NCI-H187 treated with DMSO at 0.1 percent for 48 hours (cell line): ENCODE measurements around the gene IGSF11.
"Not testable (repeated sequence)": the region's sequence is repeated elsewhere in the genome, so short reads cannot be mapped to it uniquely, and the experiment has no call there.

Source experiments
- DNase-seq: peaks from one replicate; lab custom pipeline; 2025; lab: John Stamatoyannopoulos, UW

Gene IGSF11

DNA sequence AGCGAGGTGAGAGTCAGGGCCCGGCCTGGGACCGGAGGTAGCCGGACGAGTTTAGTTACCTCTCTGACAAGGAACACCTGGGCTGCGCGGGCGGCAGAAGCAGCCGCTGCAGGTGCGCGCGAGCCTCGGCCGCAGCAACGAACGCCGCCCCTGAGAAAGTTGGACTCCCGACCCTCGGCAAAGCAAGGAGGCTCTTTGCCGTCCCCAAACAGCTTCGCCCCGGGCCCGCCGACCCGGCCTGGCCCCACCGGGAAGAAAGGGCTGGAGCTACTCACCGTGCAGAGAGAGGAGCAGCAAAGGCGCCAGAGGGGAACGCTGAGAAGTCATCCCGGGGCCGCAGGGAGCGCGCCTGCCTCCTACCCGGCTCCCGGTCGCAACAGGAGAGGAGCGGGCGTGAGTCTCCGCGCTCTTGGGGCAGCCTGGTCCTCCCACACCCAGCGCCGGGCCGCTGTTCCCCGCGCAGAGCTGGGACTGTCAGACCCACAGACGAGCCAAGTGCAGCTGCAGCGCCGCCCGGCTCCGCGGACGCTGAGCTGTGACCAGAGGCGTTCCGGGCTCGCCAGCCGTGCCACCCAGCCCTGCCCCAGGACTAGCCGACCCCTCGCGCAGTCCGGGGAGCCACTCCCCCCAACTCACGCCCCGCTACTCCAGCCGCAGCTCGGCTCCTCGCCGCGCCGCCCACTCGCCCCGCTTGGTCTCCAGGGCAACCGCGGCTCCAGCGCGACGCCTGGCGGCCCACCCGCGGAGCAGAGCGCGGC is at the start of gene IGSF11:
TSS of gene IGSF11 (minus strand) at position 591 of the 758 bp plus-strand sequence. CDS start at position 327, 264 bp downstream.
- DNase-seq: no peak

DNA sequence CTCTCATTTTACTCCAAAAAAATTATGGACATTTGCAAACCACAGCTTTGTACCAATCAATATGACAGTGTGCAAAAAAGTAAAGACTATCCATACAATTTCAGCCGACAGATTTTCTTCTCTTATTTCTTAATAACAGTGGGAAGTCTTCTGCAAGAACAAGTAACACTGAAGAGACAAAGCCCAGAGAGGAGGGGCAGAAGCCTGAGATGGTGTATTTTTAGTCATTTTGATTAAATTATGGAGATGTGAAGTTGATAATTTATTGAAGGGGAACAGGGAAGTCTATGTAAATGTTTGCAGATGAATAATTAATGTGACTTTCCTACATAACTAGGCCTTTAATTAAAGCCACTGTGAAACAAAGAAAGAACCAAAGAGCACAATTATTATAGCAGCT is 45.7 kb upstream of the IGSF11 start:
- DNase-seq: no peak

DNA sequence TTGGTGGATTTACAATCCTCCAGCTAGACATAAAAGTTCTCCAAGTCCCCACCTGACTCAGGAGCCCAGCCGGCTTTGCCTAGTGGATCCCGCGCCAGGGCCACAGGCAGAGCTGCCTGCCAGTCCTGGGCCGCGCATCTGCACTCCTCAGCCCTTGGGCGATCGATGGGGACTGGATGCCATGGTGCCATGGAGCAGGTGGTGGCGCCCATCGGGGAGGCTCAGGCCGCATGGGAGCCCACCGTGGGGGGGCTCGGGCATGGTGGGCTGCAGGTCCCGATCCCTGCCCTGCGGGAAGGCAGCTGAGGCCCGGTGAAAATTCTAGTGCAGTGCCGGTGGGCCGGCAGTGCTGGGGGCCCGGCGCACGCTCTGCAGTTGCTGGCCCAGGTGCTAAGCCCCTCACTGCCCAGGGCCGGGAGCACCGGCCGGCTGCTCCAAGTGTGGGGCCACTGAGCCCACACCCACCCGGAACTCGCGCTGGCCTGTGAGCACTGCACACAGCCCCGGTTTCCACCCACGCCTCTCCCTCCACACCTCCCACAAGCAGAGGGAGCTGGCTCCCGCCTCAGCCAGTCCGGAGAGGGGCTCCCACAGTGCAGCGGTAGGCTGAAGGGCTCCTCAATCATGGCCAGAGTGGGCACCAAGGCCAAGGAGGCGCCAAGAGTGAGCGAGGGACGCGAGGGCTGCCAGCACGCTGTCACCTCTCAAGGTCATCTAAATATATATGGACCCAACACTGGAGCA is 38.8 kb upstream of the IGSF11 start:
- DNase-seq: no peak

DNA sequence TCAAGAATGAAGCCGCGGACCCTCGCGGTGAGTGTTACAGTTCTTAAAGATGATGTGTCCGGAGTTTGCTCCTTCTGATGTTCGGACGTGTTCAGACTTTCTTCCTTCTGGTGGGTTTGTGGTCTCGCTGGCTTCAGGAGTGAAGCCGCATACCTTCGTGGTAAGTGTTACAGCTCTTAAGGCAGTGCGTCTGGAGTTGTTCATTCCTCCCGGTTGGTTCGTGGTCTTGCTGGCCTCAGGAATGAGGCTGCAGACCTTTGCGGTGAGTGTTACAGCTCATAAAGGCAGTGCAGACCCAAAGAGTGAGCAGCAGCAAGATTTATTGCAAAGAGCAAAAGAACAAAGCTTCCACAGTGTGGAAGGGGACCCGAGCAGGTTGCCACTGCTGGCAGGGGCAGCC is 37.8 kb upstream of the IGSF11 start:
- DNase-seq: not testable (repeated sequence)

DNA sequence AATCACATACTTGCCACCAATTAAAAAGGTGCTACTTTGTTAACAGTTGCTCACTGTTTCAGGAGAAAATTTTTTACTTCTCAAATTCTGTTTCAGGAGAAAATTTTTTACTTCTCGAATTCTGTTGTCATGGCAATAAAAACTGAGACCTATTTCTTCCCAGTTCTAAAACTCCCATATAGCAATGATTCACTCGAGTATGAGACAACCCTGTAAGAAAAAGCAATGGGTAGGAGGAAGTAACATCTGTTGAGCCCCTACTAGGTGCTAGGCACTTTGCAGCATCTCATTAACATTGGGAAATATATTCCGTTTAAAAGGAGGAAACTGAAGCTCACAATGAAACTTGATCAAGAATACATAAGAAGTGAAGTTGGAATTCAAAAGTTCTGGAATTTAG is 35.1 kb upstream of the IGSF11 start:
- no peak for DNase-seq

DNA sequence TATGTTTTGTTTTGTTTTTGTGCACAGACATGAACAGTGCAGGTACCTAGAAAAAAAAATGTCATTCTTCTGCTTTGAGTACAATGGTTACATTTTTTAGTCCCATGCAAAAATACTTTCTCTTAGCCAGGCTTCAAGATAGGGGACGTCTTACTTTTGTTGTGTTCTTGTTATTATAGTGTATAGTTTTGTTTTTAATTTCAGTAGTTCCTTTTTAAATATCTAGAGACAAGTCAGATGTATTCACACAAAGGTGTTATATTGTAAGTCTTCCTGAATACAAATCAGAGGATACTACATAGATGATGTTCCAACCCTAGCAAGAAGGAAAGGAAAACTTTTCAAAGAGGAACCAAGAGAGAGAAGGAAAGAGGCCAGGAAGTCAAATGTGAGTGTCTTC is 28.8 kb upstream of the IGSF11 start:
- DNase-seq: no peak

GRCh38 chr3:119062892-119063291 is 28.2 kb upstream of the IGSF11 start:
- no peak for DNase-seq

GRCh38 chr3:119044593-119044992 is 9.9 kb upstream of the IGSF11 start:
- no peak for DNase-seq

GRCh38 chr3:119042162-119042561 is 7.5 kb upstream of the IGSF11 start:
- DNase-seq: no peak

- DNase-seq: no peak
These were observed 334 bp upstream of the IGSF11 start for GRCh38 chr3:119035014-119035346.

GRCh38 chr3:119033393-119034255 is 1.0 kb downstream of the IGSF11 start:
- no peak for DNase-seq

GRCh38 chr3:119025171-119025795 is 9.4 kb downstream of the IGSF11 start:
- DNase-seq: no peak

DNA sequence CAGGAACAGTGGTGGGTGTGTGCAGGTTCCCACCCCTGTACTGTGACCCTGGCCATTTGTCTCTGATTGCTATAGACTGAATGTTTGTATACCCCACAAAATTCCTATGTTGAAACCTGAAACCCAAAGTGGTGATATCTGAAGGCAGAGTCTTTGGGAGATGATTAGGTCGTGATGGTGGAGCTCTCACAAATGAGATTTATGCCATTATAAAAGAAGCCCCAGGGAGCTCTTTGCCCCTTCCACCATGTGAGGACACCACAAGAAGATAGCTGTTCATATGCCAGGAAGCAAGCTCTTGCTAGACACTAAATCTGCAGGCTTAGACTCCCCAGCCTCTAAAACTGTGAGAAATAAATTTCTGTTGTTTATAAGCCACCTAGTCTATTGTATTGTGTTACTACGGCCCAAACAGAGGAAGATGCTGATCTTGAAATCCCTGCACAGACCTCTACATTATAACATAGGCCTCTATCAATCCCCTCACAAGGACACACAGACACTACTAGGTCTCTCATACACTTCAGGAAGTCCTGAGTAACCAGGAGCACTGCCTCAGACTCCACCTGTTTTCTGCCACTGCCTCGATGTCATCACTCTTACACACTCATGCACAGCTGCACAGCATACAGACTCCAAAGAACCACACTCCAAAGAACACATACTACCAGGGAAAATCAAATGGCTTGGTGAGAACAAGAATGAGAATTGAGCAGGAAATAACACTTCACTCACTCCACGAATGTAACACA is 14.7 kb downstream of the IGSF11 start:
- no peak for DNase-seq

- DNase-seq: no peak
These were observed 15.8 kb downstream of the IGSF11 start for GRCh38 chr3:119018690-119019463.

DNA sequence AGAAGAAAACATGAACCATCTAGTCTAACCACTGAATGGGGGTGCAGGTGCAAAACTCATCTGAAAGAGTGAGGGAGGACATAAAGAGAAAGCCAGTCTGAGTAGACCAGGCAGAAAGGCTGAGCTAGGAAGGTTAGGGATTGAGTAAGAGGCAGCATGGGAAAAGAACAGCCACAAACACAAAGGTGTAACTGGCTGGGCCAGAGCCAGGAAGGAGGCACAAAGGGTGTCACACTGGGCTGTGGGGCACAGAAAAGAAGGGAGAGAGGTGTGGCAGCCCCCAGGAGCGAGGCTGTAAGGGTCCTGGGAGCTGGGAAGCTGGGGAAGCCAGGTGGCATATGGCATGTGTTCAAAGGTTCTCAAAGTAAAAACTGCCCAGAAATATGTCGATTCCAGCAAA is 18.7 kb downstream of the IGSF11 start:
- no peak for DNase-seq

GRCh38 chr3:119013951-119014350 is 20.7 kb downstream of the IGSF11 start:
- no peak for DNase-seq

GRCh38 chr3:119011528-119011927 is 23.1 kb downstream of the IGSF11 start:
- no peak for DNase-seq

DNA sequence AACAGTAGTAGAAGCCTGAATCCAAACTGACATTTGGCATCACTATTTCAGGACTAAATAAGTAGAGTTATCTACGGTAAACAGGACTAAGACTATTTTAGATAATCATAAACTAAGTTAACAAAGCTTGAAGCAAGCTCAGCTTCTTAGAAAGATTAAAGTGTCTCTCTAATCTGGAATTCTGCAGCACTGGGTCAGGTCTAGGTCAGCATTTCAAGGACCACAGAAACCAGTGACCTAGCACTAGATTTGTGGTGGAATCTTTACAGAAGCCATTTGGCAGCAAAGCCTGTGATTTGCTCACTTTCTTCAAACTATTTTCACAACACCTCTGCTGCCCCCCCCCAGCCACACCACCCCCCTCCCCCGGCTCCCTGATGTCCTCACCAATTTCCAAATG is 37.5 kb downstream of the IGSF11 start:
- DNase-seq: no peak

- DNase-seq: no peak
These were observed 42.9 kb downstream of the IGSF11 start for GRCh38 chr3:118991775-118992174.

DNA sequence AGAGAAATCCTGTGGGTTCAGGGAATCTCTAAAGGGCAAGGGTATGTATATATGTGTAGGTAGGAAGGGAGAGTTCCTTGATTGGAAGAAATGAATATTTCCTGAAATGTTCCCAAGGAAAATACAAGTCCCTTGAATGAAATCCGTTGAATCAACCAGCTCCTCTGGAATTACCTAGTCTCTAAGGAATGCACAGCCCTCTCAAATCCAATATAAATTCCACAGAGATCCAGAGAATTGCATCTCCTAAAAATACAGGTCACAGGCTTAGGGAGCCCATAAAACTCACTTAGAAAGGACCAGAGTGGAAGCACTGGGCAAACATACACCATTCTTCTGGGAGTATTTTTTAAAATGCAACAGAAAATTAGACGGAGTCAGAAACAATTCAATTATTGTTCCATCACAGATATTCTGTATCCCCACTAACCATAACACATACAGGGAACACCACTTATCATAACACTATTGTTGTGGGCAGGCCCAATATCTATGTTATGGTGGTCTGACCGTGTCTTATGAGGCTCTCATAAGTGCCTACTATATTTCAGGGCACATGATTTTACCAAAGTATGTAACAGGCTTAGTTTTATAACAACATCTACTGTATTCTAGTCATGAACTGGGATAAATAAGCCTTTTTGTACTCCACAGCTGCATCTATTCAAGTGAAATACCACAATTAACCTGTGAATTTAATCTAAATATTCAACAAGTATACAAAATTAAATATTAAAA is 43.7 kb downstream of the IGSF11 start:
- no peak for DNase-seq
